Measurements from ENCODE around the gene AFF2. TPM values are rescaled to one million over a fixed set of nuclear protein-coding genes. Genes with fewer than 3 reads are reported as not detected.

AFF2 gene
- total RNA-seq, 1 experiment from 2014 or later = 0.05 TPM

GRCh38 chrX:148582353-148582752 is 81.9 kb downstream of the AFF2 start (continued):
- TF ChIP-seq CTCF (IDR thresholded peaks at IDR 0.05 in 2 of 3, conservative IDR thresholded peaks at IDR 0.05 in 1 of 3; ENCODE audit: borderline replicate concordance in 1 of 3, insufficient read depth in 1 of 3, low read depth in 2 of 3, low read length in 2 of 3) (no peak), FOSL1 (IDR thresholded peaks at IDR 0.05; ENCODE audit: low read depth) (no peak), POLR2AphosphoS5 (IDR thresholded peaks at IDR 0.05; ENCODE audit: low read depth, low read length) (no peak), SRF (IDR thresholded peaks at IDR 0.05; ENCODE audit: low read depth) (no peak), POLR2A (IDR thresholded peaks at IDR 0.05; ENCODE audit: borderline replicate concordance, extremely low read depth, insufficient read depth, insufficient read length) (no peak), EZH2 (IDR thresholded peaks at IDR 0.05) (no peak)

GRCh38 chrX:148588649-148589310 is 88.4 kb downstream of the AFF2 start:
- no peak overlapping the region for H3K4me2 ChIP-seq (ENCODE audit: low read length)
- ChIA-PET RAD21 (ENCODE audit: low non-redundant PET in 1 of 2, low total read pairs in 2 of 2, uncharacterized antibody in 2 of 2, unreplicated experiment in 2 of 2) (no interaction called here), CTCF (no interaction called here), POLR2A (no interaction called here)
- no peak overlapping the region for H3K27ac ChIP-seq (ENCODE audit: low read depth, low read length)
- no peak for TF ChIP-seq YY1 (IDR thresholded peaks at IDR 0.05; ENCODE audit: extremely low read depth, insufficient replicate concordance, low read depth, low read length)
- TF ChIP-seq FOSL1 (IDR thresholded peaks at IDR 0.05; ENCODE audit: low read depth) = no peak
- TF ChIP-seq CEBPB (IDR thresholded peaks at IDR 0.05; ENCODE audit: low read depth) = no peak
- TF ChIP-seq CTCF (IDR thresholded peaks at IDR 0.05 in 2 of 3, conservative IDR thresholded peaks at IDR 0.05 in 1 of 3; ENCODE audit: borderline replicate concordance in 1 of 3, insufficient read depth in 1 of 3, low read depth in 2 of 3, low read length in 2 of 3) = no peak
- TF ChIP-seq SRF (IDR thresholded peaks at IDR 0.05; ENCODE audit: low read depth) = no peak
- TF ChIP-seq, protein P1, sequence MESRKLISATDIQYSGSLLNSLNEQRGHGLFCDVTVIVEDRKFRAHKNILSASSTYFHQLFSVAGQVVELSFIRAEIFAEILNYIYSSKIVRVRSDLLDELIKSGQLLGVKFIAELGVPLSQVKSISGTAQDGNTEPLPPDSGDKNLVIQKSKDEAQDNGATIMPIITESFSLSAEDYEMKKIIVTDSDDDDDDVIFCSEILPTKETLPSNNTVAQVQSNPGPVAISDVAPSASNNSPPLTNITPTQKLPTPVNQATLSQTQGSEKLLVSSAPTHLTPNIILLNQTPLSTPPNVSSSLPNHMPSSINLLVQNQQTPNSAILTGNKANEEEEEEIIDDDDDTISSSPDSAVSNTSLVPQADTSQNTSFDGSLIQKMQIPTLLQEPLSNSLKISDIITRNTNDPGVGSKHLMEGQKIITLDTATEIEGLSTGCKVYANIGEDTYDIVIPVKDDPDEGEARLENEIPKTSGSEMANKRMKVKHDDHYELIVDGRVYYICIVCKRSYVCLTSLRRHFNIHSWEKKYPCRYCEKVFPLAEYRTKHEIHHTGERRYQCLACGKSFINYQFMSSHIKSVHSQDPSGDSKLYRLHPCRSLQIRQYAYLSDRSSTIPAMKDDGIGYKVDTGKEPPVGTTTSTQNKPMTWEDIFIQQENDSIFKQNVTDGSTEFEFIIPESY (IDR thresholded peaks at IDR 0.05; ENCODE audit: extremely low read depth, insufficient replicate concordance, low read length) = no peak
- no peak for TF ChIP-seq ELF1 (IDR thresholded peaks at IDR 0.05; ENCODE audit: borderline replicate concordance, low read depth)
- no peak for TF ChIP-seq RAD21 (IDR thresholded peaks at IDR 0.05; ENCODE audit: low read depth)
- no peak for TF ChIP-seq ATF3 (IDR thresholded peaks at IDR 0.05)
- TF ChIP-seq ZFX (IDR thresholded peaks at IDR 0.05) = no peak
- TF ChIP-seq SIN3A (IDR thresholded peaks at IDR 0.05; ENCODE audit: low read depth) = no peak
- TF ChIP-seq EZH2 (IDR thresholded peaks at IDR 0.05) = no peak
- DNase-seq (ENCODE audit: low read depth, low spot score) (no peak), ATAC-seq (no peak)
- no peak overlapping the region for H2AFZ ChIP-seq (ENCODE audit: low read depth, low read length, poor library complexity, severe bottlenecking)
- no TSS peak for BruUV-seq (replicated peaks)
- H3K27me3 ChIP-seq (ENCODE audit: insufficient read depth, low read length) = no peaks in the 10 kb centered on the region
- no peak overlapping the region for H3K9ac ChIP-seq (ENCODE audit: low read length)
- no peak overlapping the region for H3K4me3 ChIP-seq (replicated peaks in 1 of 2; ENCODE audit: low read depth in 1 of 2, low read length in 2 of 2)
- H4K20me1 ChIP-seq (ENCODE audit: insufficient read depth) = no peaks in the 10 kb centered on the region
- no peaks in the 10 kb centered on the region for H3K9me2 ChIP-seq (ENCODE audit: insufficient read depth)
- no peaks in the 10 kb centered on the region for H3K79me2 ChIP-seq (ENCODE audit: insufficient read depth, low read length)
- H3K9me3 ChIP-seq (ENCODE audit: control insufficient read depth in 1 of 2, insufficient read depth in 1 of 2, low read depth in 1 of 2, low read length in 2 of 2) = no peaks in the 10 kb centered on the region
- intact Hi-C loops (cut with micrococcal nuclease) = no loop called here
- H3K36me3 ChIP-seq (ENCODE audit: control insufficient read depth in 1 of 2, insufficient read depth in 2 of 2, low read length in 2 of 2) = no peaks in the 10 kb centered on the region
- no peaks in the 10 kb centered on the region for H3K4me1 ChIP-seq (ENCODE audit: control insufficient read depth in 1 of 2, insufficient read depth in 2 of 2, low read length in 2 of 2)

All from HCT116 (cell line).